ENCODE data around the gene RARRES2.

Gene RARRES2

DNA sequence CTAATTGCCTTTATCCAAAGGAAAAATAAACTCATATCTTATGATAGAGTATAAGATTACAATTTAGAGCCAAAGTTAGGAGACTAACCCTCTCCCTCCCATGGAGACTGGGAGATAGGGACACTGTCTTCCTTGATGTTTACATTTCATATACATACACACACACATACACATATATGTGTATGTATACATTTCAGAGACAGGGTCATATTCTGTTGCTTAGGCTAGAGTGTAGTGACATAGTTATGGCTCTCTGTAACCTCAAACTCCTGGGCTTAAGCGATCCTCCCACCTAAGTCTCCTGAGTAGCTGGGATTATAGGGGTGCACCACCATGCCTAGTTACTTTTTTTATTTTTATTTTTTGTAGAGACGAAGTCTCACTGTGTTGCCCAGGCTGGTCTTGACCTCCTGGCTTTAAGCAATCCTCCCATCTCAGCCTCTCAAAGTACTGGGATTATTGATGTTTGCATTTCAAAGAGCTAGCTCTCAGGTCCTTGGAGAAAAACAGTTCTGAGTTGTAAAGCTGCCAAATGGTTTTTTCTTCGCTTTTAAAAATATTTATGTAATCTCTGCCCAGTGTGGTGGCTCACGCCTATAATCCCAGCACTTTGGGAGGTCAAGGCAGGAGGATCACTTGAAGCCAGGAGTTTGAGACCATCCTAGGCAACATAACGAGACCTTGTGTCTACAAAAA, 19.1 kb upstream of the RARRES2 start:
- no peak for DNase-seq

DNA sequence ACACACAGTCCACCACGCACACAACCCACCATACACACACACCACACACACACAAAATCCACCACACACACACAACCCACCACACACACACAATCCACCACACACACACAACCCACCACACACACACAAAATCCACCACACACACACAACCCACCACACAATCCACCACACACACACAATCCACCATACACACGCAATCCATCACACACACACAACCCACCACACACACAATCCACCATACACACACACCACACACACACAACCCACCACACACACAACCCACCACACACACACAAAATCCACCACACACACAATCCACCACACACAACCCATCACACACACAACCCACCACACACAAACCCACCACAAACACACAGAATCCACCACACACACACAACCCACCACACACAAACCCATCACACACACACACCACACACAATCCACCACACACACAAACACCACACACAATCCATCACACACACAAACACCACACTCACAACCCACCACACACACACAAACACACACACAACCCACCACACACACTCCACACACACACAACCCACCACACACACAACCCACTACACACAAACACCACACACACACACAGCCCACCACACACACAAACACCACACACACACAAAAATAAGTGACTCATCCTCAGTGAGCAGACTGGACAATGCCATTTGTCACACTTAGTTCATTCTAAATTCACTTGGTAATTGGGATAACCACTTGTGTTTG, 18.4 kb upstream of the RARRES2 start:
- no peak for DNase-seq

DNA sequence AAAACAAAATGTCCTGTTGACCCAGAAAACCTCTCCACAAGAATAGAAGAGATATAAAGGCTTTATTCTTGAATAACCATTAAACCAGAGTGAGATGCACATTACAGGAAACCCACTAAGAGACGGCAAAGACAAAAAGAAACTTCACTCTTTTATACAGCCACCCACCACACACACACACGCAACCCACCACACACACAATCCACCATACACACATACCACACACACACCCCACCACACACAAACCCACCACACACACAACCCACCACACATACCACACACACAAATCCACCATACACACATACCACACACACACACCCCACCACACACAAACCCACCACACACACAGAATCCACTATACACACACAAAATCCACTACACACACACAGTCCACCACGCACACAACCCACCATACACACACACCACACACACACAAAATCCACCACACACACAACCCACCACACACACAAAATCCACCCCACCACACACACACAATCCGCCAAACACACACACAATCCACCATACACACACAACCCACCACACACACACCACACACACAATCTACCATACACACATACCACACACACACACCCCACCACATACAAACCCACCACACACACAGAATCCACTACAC, 17.7 kb upstream of the RARRES2 start:
- peak; percentile 44 for DNase-seq

DNA sequence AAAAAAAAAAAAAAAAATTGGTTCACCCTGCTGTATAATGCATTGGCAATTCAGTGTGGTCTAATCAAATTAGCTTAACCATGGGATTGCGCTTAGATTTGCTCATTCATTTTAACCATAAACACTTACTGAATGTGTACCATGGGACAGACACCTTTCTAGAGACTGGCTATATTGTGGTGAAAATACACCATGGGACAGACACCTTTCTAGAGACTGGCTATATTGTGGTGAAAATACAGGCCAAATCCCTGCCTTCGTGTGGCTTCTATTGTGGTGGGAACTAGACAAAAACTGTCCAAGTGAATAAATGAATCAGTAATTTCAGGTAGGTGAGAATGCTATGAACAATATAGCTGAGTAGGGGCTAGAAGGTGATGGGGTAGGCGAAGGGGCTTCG, 17.0 kb upstream of the RARRES2 start:
- no peak for DNase-seq

- DNase-seq, result no peak
These were observed 16.5 kb upstream of the RARRES2 start for GRCh38 chr7:150357771-150358427.

DNA sequence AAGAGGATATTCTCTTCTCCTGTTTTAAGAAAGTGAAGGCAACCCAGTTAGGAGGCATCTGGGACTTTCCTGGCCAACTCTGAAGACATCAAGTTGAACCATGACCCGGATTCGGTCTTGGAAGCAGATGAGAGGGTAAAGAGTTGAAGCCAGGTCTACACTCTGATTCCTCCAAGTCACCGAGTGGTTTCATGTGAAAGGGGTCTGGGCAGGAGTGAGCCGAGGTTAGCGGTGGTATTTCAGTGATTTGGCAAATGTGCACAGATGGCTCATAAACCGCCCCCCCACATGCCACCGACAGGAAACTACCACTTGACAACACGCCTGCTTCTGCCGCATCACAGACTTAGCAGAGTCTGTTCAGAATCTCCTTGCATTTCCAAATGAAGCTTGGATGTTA, 15.8 kb upstream of the RARRES2 start:
- DNase-seq, result peak; percentile 79

GRCh38 chr7:150356265-150356897, 15.0 kb upstream of the RARRES2 start:
- peak; percentile 61 for DNase-seq

- no peak for DNase-seq
These were observed 14.2 kb upstream of the RARRES2 start for GRCh38 chr7:150355666-150356059.

- DNase-seq, result no peak
These were observed 10.3 kb upstream of the RARRES2 start for GRCh38 chr7:150351587-150352194.

DNA sequence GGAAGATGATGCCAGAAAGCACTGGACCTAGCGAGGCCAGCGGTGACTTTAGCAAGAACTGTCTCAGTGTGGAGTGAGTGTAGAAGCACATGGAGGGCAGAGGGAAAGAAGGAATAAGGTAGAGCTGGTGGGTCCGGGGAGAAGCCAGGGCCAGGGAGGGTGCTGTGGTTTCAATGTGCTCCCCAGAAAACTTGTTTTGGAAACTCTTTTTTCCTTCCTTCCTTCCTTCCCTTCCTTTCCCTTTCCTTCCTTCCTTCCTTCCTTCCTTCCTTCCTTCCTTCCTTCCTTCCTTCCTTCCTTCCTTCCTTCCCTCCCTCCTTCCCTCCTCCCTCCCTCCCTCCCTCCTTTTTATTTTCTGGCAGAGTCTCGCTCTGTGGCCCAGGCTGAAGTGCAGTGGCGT, 5.5 kb upstream of the RARRES2 start:
- no peak for DNase-seq

DNA sequence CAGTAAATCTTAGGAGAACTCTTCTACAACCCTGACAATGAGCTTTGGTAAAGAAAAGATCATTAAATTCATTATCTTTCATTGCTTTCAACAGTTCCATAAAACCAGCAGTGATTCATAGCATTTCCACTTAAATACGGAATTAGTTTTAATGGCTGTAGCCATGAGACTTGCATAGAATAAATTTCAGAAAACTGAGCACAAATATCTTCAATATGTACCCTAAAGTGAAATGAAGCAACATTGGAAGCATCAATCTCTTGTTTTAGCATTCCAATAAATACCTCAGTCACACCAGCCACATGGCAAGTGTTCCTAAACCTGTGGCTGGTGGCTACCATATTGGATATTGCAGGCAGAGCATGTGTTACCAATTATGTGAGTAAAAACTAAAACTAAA, 3.6 kb upstream of the RARRES2 start:
- DNase-seq, result no peak

- DNase-seq, result no peak
These were observed 2.9 kb upstream of the RARRES2 start for GRCh38 chr7:150344299-150344698.

DNA sequence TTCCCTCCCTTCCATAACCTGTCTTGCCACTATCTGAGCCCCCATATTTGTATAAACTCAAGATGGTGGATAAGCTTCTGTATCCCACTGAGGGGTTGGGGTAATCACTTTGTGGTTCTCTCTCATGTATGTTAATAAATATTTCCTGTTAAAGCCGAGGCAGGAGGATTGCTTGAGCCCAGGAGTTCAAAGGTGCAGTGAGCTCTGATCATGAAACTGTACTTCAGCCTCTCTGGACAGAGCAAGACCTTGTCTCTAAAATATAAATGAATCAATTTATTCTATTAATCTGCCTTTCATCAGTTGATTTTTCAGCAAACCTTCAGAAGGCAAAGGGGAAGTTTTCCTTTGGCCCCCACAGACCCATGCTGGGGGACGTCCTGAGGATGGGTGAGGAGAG, 1.8 kb upstream of the RARRES2 start:
- DNase-seq, result no peak

DNA sequence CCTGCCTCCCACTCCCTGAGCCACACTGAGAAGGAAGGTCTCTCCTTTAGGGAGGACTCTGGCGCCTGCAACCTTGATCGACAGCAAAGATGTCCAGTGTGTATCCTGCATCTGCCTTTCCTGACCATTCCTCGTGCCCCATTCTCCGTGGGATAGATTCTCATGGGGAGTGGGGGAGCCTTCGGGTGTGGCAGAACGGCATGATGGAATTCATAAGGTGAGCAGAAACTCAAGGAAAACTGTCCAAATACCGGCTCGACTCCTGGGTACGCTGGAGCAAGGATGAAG, 636 bp upstream of the RARRES2 start:
- no peak for DNase-seq

GRCh38 chr7:150340875-150341262, 560 bp downstream of the RARRES2 start:
- no peak for DNase-seq

GRCh38 chr7:150340024-150340749, 1.2 kb downstream of the RARRES2 start:
- DNase-seq, result no peak

- no peak for DNase-seq
These were observed 2.0 kb downstream of the RARRES2 start for GRCh38 chr7:150339409-150339809.

GRCh38 chr7:150338166-150338829, 3.1 kb downstream of the RARRES2 start:
- DNase-seq, result no peak

- DNase-seq, result no peak
These were observed 3.8 kb downstream of the RARRES2 start for GRCh38 chr7:150337659-150338081.

GRCh38 chr7:150337179-150337578, 4.2 kb downstream of the RARRES2 start:
- DNase-seq, result no peak

- DNase-seq, result no peak
These were observed 4.7 kb downstream of the RARRES2 start for GRCh38 chr7:150336746-150337145.

DNA sequence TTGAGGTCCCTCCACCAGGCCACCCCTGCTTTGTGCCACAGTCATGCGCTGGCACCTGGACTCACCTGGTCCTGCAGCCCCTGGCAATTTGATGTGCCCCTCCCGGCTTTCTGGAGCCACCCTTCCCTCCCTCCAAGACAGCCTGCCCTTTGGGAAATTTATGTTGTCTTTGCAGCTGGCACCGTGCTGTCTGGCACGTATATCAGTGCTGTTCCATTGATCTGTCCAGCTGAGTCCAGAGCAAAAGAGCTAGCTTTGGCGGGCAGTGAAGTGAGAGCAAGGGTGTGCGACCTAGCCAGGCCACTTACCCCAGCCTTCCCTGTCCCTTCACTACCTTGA, 5.7 kb downstream of the RARRES2 start:
- no peak for DNase-seq
